Measurements from ENCODE around the gene SLC10A2. TPM values are rescaled to one million over a fixed set of nuclear protein-coding genes. Genes with fewer than 3 reads are reported as not detected.

SLC10A2 gene
- total RNA-seq, 4 donors from 2014 or later, result 5.0 to 579 (median 421) TPM

- no peak overlapping the region for H3K4me3 ChIP-seq
- peaks cover 0 to 3% (median 0%) of the 10 kb centered on the region in 4 donors for H3K4me1 ChIP-seq
- H3K27ac ChIP-seq, result peak overlapping the region in 1 of 4 donors; percentile 59
- H3K36me3 ChIP-seq, result no peaks in the 10 kb centered on the region
- no peak for DNase-seq
- no peaks in the 10 kb centered on the region for H3K9me3 ChIP-seq
- no peak for TF ChIP-seq POLR2A (IDR thresholded peaks at IDR 0.05)
- no peak for TF ChIP-seq CTCF (IDR thresholded peaks at IDR 0.05)
- H3K27me3 ChIP-seq, result no peaks in the 10 kb centered on the region
Observed at GRCh38 chr13:103031332-103031873, 34.8 kb downstream of the SLC10A2 start.

- Histone ChIP-seq H3K27ac (peak overlapping the region in 1 of 4 donors; percentile 6), H3K27me3 (no peaks in the 10 kb centered on the region), H3K4me3 (no peak overlapping the region), H3K36me3 (no peaks in the 10 kb centered on the region), H3K4me1 (peaks cover 0 to 3% (median 0%) of the 10 kb centered on the region in 4 donors), H3K9me3 (no peaks in the 10 kb centered on the region)
- DNase-seq, result no peak
- TF ChIP-seq CTCF (IDR thresholded peaks at IDR 0.05), result no peak
- TF ChIP-seq POLR2A (IDR thresholded peaks at IDR 0.05), result no peak
Observed at GRCh38 chr13:103030776-103031175, 35.4 kb downstream of the SLC10A2 start.

DNA sequence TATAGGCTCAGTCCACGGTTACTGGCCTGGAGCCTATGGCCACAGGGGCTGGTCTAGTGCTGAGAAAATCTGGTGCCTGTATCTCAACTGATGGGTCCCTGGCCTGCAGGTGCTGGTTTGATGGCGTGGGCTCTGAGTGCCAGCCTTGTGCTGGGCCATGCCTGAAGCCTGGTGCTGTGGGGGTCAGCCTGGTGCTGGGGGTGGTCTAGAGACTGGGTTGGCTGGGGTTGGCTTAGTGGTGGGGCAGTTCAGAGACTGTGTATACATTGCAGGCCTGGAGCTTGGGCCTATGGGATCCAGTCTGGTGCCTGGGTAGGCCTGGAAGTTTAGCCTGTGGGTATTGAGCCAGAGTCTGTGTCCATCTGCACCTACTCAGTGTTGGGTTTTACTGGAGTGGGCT lies 36.4 kb downstream of the SLC10A2 start:
- TF ChIP-seq POLR2A (IDR thresholded peaks at IDR 0.05) (no peak), CTCF (IDR thresholded peaks at IDR 0.05) (no peak)
- Histone ChIP-seq H3K27ac (no peak overlapping the region), H3K36me3 (no peaks in the 10 kb centered on the region), H3K9me3 (no peaks in the 10 kb centered on the region), H3K4me3 (no peak overlapping the region), H3K27me3 (no peaks in the 10 kb centered on the region), H3K4me1 (peaks cover 0 to 3% (median 0%) of the 10 kb centered on the region in 4 donors)
- DNase-seq, result no peak

DNA sequence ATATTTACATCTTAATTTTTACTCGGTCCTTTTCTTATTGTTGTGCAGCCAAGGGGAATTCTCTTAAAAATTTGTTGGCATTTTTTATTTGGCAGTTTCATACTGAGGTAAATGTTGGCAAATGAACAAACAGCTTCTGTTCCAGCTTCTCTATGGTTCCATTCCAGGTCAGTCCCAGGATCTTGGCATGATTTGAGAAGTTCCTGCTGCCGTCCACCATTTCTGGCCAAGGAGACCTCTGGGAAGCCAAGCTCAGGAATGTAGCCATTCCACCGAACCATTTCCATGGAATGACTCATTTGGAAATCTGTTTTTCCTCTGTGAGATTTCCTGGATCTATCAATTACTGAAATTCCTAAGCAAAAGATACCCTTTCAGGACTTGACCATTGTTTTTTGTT lies 43.9 kb downstream of the SLC10A2 start:
- H3K27ac ChIP-seq, result no peak overlapping the region
- H3K27me3 ChIP-seq, result no peaks in the 10 kb centered on the region
- no peak overlapping the region for H3K4me3 ChIP-seq
- TF ChIP-seq POLR2A (IDR thresholded peaks at IDR 0.05) (no peak), CTCF (IDR thresholded peaks at IDR 0.05) (no peak)
- no peak for DNase-seq
- no peaks in the 10 kb centered on the region for H3K4me1 ChIP-seq
- no peaks in the 10 kb centered on the region for H3K9me3 ChIP-seq
- H3K36me3 ChIP-seq, result no peaks in the 10 kb centered on the region

GRCh38 chr13:103018556-103018955 lies 47.7 kb downstream of the SLC10A2 start:
- Histone ChIP-seq H3K9me3 (no peaks in the 10 kb centered on the region), H3K4me3 (no peak overlapping the region), H3K36me3 (no peaks in the 10 kb centered on the region), H3K27me3 (no peaks in the 10 kb centered on the region), H3K4me1 (no peaks in the 10 kb centered on the region), H3K27ac (no peak overlapping the region)
- no peak for DNase-seq
- no peak for TF ChIP-seq POLR2A (IDR thresholded peaks at IDR 0.05)
- TF ChIP-seq CTCF (IDR thresholded peaks at IDR 0.05), result no peak

- H3K36me3 ChIP-seq, result no peaks in the 10 kb centered on the region
- no peaks in the 10 kb centered on the region for H3K4me1 ChIP-seq
- TF ChIP-seq POLR2A (IDR thresholded peaks at IDR 0.05), result no peak
- TF ChIP-seq CTCF (IDR thresholded peaks at IDR 0.05), result no peak
- DNase-seq, result no peak
- no peaks in the 10 kb centered on the region for H3K27me3 ChIP-seq
- no peak overlapping the region for H3K27ac ChIP-seq
- H3K9me3 ChIP-seq, result no peaks in the 10 kb centered on the region
- no peak overlapping the region for H3K4me3 ChIP-seq
Observed at GRCh38 chr13:103012646-103013045, 53.6 kb downstream of the SLC10A2 start.

Data from Peyer's patch (tissue), 4 donors.